PC-3 (cell line): ENCODE results near the gene XIRP1.

Source experiments
- CTCF ChIP-seq: fragments of 300-600 bp; sonication (generic); conservative IDR thresholded peaks from 2 replicates; pipeline ENCODE4 v1.5.1; 2017; ENCODE audit warnings: antibody characterized with exemption, low read depth, mild to moderate bottlenecking, low read length
- EZH2 ChIP-seq: fragments of 300-600 bp; sonication (generic); IDR thresholded peaks from one replicate; pipeline ENCODE4 v1.6.1; 2017; ENCODE audit warnings: antibody characterized with exemption, mild to moderate bottlenecking, low read length; ENCODE audit not compliant: unreplicated experiment

- no peak for TF ChIP-seq EZH2
- TF ChIP-seq CTCF: no peak
Observed at GRCh38 chr3:39183211-39184080, 8.9 kb downstream of the XIRP1 start.
